NCI-H2196 (cell line): ENCODE results near the gene RBBP4.
"Not testable (repeated sequence)": the region's sequence is repeated elsewhere in the genome, so short reads cannot be mapped to it uniquely, and the experiment has no call there.

Experiments
- DNase-seq: peaks from one replicate; lab custom pipeline; 2025; ENCODE audit not compliant: unreplicated experiment; lab: John Stamatoyannopoulos, UW

The RBBP4 gene

DNA sequence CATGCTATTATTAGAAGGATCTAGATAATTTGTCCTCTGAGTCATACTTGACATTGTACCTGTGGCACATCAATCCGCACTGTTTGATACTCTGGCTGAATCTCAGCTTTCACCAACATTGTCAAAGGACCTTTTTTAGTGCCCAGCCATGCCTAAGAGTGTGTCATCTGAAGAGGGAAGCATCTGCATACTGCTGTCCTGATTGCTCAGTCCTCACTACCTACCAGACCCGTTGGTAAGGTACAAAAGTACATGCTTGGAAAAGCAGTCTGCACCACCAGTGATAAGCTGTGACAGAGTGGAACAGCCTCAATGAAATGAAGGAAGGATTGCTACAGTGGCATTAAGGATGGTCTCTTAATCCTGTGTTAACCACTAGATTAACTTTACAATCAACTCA lies 34.5 kb downstream of the RBBP4 start:
- no peak for DNase-seq

DNA sequence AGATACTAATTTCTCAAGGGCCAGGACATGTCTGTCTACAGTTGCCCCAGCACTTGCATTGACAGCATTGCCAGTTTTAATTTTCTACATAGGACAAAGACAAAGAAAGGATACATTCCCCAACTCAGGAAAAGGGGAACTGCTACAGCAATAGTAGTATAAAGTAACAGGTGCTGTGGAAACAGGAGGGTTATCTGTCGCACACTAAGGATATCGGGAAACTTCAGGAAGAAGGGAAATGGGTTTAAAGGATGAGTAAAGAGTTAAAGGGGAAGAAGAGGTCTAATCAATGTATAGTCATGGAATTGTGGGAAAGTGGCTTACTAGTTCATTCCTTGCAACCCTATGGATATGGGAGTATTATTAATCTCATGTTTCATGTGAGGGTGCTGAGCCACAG lies 35.4 kb downstream of the RBBP4 start:
- no peak for DNase-seq

DNA sequence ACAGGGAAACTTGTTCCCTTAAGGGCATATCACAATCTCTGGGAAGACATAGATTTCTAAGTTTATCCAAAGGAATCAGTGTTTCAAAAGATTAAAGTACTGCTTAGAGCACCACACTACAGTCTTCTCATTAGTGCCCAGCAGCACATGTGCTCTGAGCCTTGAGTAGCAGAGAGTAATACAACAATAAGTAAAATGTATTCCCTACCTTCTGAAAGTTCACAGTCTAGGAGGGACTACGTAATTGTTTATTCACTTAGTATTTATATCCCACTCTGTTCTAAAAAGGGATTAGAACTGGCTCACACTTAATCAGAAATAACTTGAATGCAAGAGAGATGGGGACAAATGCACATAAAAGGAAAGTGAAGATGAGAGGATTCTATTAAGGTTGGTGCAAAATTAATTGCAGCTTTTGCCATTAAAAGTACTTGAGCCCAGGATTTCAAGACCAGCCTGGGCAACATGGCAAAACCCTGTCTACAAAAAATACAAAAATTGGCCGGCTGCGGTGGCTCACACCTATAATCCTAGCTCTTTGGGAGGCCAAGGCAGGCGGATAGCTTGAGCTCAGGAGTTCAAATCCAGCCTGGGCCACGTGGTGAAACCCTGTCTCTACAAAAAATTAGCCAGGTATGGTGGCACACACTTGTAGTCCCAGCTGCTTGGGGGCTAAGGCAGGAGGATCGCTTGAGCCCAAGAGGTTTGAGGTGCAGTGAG lies 42.6 kb downstream of the RBBP4 start:
- DNase-seq, result no peak

DNA sequence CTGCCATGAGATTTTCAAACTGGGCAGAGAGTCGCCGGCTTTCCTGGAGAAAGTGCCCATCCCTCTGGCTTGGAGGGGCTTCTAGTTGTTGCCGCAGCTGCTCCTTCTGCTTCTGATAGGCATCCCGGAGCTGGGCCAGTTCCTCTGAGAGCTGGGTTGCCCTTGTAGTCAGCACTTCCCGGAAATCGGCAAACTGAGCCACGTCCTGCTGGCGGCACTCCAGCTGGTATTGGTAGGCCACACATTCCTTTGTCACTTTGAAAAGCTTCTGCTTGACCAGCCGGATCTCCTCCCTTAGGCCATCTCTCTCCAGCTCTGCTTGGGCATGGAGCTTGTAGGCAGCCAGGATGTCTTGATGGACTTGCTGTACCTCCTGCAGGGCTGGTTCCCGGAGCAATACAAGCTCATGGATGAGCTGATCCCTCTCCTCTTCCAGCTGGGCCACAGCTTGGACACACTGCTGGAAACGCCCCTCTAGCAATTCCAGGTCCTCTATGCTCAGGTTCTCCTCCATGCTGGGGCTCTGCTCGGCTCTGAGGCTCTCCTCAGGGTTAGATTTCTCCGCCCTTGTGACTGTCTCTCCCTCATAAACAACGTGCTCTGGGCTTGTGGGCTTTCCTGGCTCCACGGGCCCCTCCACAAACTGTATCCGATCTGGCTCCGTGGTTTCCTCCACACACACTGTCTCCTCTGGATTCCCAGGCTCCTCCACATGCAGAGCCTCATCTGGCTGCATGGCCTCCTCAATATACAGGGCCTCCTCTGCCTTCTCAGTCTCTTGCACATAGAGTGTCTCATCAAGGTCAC lies 44.3 kb downstream of the RBBP4 start:
- DNase-seq, result peak; percentile 29

DNA sequence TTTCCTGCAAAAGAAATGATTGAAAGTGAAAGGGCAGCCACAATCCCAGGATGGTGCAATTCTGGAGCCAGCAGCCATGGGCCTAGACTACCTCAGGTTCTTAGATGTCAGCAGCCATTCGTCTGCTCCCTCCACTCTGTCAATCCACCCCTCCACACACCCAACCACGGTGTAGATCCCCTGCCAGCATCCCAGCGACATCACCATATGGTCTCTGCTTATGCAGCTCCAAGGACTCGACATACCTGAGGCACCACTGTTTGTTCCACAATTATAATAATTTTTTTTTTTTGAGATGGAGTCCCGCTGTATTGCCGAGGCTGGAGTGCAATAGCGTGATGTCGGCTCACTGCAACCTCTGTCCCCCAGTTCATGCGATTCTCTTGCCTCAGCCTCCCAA lies 45.0 kb downstream of the RBBP4 start:
- DNase-seq, result no peak

DNA sequence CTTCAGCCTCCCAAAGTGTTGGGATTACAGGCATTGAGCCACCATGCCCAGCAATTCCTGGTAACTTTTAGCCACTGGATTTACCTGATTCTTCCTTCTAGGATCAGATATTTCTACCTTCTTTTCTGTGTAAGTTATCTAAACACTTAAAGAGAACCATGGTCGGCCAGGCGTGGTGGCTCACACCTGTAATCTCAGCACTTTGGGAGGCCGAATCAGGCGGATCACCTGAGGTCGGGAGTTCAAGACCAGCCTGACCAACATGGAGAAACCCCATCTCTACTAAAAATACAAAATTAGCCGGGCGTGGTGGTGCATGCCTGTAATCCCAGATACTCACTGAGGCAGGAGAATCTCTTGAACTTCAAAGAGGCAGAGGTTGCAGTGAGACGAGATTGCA lies 46.0 kb downstream of the RBBP4 start:
- DNase-seq, result not testable (repeated sequence)

DNA sequence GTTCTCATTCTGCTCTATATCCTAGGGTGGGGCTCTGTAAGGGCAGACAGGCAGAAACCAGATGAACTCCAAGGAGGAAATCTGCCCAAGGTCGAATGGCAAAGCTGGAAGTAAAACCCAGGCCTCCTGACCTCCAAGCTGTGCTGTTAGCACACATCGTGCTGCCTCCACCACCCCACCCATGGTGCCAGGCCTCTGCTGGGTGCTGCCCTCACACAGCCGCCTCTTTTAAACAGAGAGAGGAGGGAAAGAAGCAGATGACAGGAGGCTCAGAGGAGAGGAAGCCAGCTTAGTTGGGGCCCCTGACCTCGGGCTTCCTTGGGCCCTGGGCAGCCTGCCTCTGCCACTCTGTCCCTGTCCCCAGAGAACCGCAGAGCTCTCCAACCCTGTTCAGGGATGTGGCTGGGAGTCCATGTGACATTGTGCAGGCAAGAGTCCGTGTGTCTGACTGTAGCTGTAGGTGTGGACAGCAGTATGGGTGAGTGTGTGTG lies 50.5 kb downstream of the RBBP4 start:
- no peak for DNase-seq

DNA sequence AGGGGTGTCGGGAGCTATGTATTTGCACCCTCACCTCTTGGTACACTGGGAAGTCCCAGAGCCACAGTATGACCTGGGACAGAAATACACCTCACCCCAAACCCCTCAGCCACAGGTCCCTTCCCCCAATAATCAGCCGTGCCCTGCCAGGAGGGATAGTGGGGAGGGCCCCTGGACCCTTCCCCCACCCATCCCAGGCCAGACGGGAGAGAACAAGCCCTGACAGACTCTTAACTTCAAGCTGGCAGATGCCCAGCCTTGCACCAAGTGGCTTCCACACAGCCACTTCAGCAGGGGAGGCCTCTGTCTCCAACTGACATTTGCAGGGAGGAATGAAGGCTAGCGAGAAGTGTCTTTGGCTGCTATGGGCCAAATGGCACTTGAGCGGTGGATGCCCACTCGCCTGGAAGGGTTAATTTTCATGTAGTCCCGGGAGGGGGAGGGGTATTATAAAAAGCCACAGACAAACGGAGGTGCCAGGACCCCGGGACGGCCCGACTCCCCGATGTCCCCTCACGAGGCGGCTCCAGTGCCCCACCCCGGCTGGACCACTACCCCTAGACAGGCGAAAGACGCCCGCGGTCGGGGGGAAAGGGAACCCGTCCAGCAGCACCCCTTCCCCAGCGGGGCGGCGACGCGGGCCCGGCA lies 51.1 kb downstream of the RBBP4 start:
- peak; percentile 28 for DNase-seq

DNA sequence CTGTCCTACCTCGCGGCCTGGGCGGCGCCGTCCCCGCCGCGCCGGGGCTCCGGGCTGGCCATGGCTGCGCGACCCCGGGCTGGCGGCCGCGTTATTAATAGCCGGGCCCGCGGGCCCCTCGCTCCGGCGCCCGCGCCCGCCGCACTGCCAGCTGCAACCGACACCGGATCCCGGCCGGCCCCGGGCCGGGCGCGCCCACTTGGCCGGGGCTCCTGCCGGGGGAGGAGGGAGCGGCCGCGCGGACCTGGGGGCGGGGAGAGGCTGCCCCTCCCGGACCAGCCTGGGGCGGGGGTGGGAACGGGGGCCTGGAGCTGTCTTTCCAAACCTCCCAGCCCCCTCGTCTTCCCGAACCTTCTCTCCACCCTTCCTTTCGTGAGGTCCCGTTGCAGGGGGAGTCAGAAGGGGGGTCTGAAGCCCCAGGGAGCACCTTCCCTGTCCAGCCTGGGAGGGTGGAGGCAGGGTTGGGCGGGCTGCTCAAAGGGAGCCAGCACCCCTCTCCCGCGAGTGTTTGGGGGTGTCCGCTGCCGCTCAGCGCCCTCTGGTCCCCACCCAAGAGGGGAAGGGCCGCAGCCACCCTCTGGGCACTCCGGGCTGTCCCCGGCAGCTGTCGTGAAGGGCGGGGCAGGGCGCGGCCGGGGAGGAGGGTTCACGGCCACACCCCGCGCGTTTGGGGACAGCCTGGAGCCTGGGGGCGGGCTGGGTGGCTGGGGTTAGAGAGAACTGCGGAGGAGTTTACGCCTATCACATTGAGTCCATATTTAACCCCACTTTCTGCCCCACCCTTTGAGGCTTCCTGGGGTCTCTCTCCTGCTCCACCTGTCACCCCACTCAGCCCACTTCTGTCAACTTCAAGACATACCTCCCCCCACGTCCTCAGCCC lies 51.8 kb downstream of the RBBP4 start, which contains the start of gene SYNC:
Gene SYNC, minus strand, starts transcription at position 172 of the 880 bp plus-strand sequence. Its CDS starts 110 bp downstream, at position 62.
- DNase-seq, result no peak

DNA sequence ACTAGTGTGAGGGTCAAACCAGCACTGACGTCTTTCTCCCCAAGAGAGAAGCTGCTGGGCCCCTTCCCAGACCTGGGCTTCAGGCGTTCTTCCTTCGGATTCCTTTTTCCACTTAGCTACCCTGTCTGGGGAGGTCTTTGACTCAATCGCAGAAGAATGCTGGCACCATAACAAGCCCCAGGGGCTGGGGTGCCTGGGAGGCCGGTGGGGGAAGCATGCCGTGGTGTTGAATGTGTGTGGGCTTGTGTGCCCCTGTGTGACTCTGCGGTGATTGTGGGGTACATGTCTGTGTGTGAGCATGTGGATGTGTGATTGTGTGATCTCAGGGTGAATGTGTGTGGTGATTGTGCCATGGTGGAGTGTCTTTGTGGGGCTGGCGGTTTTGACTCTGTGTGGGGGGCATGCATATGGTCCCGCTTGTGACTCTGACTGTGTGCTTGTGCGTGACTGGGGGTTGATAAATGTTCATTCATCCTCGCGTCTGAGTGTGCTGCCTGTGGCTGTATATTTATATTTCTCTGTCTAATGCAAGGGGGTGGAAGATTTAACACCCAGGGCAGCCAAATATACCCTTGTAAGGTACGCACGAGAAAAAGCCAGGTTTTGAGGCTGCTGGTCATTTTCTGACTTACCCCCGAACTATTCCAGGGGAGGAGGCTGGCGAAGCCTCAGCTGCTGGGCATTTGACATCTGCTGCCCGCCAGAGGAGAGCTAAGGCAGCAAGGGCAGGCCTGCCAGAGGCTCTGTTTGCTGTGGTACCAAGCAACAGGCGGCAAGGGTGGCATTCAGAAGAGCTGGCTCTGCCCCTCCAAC lies 52.7 kb downstream of the RBBP4 start:
- DNase-seq, result no peak

DNA sequence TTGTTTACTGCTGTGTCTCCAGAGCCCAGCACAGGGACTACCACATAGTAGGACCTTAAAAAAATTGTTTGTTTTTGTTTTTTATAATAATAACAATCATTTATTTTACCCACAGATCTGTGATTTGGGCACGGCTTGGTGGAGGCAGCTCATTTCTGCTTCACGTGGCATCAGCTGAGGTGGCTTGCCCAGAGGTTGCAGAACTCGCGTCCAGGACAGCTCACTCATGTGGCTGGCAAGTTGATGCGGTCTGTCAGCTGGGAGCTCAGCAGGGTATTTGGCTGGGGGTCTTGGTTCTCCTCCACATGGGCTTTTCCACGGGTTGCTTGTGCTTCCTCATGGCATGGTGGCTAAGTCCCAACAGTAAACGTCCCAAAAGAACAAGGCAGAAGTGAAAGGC lies 54.5 kb downstream of the RBBP4 start:
- DNase-seq, result no peak

DNA sequence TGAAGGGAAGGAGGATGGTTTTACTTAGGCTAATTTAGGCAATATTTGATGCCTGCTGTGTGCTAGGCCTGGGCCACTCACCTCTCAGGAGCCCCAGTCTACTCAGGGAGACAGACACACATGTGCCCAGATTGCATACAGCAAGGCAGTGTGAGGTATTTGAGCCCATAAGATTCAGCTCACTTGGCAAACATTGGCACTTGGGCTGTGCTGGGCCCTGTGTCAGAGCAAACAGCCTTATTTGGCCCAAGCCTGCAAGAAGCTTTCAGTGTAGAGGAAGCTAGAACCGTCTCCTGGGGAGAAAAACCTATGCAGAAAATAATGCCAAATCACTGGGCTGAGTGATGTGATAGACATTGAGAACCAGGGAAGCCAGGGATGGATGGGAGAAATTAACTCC lies 55.5 kb downstream of the RBBP4 start:
- no peak for DNase-seq

DNA sequence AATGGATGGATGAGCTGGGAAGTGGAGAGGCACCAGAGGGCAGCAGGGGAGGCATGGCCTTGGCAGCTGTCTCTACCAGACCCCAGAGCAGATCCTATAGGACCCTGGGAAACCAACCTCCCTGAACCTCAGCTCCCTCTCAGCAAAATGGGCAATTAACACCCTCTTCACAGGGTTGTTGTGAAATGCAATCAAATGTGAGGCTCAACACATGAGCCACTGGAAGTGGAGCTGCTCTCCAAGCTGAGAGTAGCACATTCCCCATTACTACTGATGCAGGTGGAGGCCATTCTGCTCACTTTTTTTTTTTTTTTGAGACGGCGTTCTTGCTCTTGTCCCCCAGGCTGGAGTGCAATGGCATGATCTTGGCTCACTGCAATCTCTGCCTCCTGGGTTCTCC lies 58.1 kb downstream of the RBBP4 start:
- DNase-seq, result no peak

DNA sequence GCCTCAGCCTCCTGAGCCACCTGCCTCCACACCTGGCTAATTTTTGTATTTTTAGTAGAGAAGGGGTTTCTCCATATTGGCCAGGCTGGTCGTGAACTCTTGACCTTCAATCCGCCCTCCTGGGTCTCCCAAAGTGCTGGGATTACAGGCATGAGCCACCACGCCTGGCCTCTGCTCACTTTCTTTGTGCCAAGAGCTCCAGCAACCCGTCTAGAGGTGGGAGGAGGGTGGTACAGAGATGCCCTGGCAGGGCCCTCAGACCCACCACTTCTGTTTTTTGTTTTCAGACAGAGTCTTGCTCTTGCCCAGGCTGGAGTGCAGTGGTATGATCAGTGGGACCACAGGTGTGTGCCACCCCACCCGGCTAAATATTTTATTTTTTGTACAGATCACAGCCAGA lies 58.5 kb downstream of the RBBP4 start:
- no peak for DNase-seq

DNA sequence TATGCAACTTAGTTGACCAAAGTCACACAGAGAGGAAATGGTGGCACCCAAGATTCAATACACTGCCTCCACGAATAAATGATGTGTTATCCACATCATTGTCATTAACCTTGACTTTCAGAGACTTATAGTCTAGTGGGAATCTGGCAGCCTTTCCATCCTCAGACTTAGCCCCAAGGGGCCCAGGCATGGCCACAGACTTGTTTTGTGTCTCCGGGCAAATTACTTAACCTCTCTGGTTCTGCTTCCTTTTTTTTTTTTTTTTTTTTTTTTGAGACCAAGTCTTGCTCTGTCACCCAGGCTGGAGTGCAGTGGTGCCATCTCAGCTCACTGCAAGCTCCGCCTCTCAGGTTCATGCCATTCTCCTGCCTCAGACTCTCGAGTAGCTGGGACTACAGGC lies 60.2 kb downstream of the RBBP4 start:
- not testable (repeated sequence) for DNase-seq

DNA sequence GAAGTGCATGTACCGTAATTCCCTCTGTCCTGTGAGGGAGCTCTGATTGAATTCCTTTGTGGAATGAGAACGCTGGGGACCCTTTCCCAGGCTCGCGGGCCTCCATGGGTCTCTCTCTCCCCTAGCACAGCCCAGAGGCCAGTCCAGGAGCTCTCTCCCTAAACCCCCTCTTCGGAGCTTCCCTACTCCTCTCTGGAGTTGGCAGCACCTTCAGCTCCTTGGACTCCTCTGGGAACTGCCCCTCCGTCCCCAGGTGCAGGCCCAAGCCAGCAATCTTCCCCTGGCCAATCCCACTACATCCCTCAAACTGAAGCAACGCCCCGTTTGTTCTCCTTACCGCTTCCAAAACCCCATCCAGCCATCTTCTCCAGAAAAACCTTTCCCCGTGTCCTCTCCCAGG lies 62.1 kb downstream of the RBBP4 start:
- no peak for DNase-seq

DNA sequence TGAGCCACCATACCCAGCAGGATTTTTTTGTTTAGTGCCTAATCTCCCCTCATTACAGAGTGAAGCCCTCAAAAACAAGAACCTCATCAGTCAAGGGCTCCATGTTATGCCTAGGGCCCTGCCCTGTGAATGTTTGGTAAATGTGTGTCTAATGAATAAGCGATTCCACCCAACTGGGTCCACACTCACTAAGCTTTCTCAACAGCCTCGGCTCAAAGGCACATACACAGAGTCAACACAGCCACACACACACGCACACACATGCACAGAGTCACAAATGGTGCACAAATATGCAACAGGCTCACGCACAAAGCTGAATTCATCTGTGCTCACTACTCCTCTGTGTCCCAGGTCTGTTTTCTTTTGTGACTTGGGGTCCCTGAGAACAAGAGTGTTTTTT lies 63.3 kb downstream of the RBBP4 start:
- DNase-seq, result no peak

DNA sequence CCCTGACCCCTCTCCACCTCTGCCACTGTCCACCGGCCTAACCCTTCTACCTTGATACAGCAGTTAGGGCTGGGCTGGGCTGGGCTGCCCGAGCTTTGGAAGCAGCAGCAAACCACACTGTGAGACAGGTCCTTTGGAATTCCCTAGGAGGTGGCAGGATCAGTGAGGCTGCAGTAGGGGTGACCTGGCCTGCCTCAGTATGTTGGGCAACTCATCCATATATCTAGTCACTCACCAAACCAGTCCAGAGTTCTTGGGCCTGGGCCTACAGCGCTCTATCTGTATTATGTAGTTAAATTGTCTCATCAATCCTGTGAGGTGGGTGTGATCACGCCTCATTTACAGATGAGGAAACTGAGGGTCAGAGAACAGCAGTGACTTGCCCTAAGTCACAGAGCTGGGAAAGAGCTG lies 64.9 kb downstream of the RBBP4 start:
- DNase-seq, result no peak

DNA sequence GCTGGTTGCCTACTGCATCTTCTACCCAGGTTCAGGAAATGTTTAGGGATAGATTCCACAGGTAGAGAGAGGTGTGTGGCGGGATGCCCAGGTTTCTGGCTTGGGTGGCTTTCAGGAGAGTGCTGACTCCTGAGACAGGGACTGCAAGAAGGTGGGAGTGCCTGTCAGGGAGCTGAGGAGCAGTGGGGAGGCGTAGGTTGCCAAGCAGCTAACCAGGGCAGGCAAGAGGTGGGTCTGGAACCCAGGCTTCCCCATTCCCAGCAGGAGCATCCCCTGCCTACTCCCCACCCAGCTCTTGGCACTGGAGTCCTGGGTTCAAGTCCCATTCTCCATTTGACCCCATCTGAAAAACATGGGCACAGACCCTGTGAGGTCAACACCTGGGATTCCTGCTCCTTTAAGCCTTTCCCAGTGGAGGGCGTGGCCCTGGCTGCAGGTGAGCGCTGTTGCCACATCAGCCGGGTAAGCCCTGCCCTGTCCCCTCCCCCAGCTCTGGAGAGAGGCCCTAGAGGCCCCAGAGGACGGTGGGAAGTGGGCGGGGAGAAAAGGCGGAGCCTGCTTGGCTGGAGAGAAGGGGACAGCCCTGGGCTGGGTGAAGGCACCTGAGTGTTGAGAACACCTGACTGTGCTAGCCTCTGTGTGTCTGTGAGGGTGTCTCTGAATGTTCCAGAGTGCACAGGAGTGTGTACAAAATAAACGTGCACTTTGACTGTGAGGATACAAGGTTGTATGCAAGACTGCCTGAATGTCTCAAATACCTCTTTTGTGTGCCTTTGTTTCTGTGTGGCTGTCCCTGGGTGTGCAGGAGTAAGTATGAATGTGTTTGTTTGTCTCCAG lies 65.5 kb downstream of the RBBP4 start:
- DNase-seq, result peak; percentile 98
